ENCODE data around the gene EXOC3.
"Not testable (repeated sequence)": the region's sequence is repeated elsewhere in the genome, so short reads cannot be mapped to it uniquely, and the experiment has no call there.

Gene EXOC3

GRCh38 chr5:410911-411517 is 32.0 kb upstream of the EXOC3 start:
- no peak overlapping the region for H3K9ac ChIP-seq (ENCODE audit: low read depth, low read length)

GRCh38 chr5:411728-412127 is 31.2 kb upstream of the EXOC3 start:
- peaks cover 6% of the 10 kb centered on the region for H3K36me3 ChIP-seq (ENCODE audit: insufficient read depth, low read length)
- no peak overlapping the region for H3K4me2 ChIP-seq (ENCODE audit: low read length)
- H3K27me3 ChIP-seq (ENCODE audit: control insufficient read depth, insufficient read depth, low read length) = no peaks in the 10 kb centered on the region
- H3K4me3 ChIP-seq (ENCODE audit: low read length) = no peak overlapping the region
- no peaks in the 10 kb centered on the region for H3K9me3 ChIP-seq (replicated peaks; ENCODE audit: low read length)
- no peak overlapping the region for H3K9ac ChIP-seq (ENCODE audit: low read depth, low read length)
- H3K4me1 ChIP-seq (ENCODE audit: control insufficient read depth, insufficient read depth, low read length) = peaks cover 20% of the 10 kb centered on the region

More at GRCh38 chr5:410911-411517, 32.0 kb upstream of the EXOC3 start:
- no peak overlapping the region for H3K4me3 ChIP-seq (ENCODE audit: low read length)
- peaks cover 6% of the 10 kb centered on the region for H3K36me3 ChIP-seq (ENCODE audit: insufficient read depth, low read length)
- H3K27me3 ChIP-seq (ENCODE audit: control insufficient read depth, insufficient read depth, low read length) = no peaks in the 10 kb centered on the region
- peaks cover 18% of the 10 kb centered on the region for H3K4me1 ChIP-seq (ENCODE audit: control insufficient read depth, insufficient read depth, low read length)
- H3K4me2 ChIP-seq (ENCODE audit: low read length) = no peak overlapping the region
- H3K9me3 ChIP-seq (replicated peaks; ENCODE audit: low read length) = no peaks in the 10 kb centered on the region

- H3K9me3 ChIP-seq (replicated peaks; ENCODE audit: low read length); H3K4me2 ChIP-seq (ENCODE audit: low read length); H3K27me3 ChIP-seq (ENCODE audit: control insufficient read depth, insufficient read depth, low read length); H3K4me3 ChIP-seq (ENCODE audit: low read length): not testable (repeated sequence)
- H3K4me1 ChIP-seq (ENCODE audit: control insufficient read depth, insufficient read depth, low read length) = peaks cover 25% of the 10 kb centered on the region
- H3K9ac ChIP-seq (ENCODE audit: low read depth, low read length) = peak overlapping the region; percentile 80
- peaks cover 11% of the 10 kb centered on the region for H3K36me3 ChIP-seq (ENCODE audit: insufficient read depth, low read length)
These were observed 27.7 kb upstream of the EXOC3 start for GRCh38 chr5:414991-415927.

GRCh38 chr5:415928-416635 is 26.9 kb upstream of the EXOC3 start:
- Histone ChIP-seq H3K4me1 (ENCODE audit: control insufficient read depth, insufficient read depth, low read length) (peaks cover 25% of the 10 kb centered on the region), H3K9ac (ENCODE audit: low read depth, low read length) (peak overlapping the region; percentile 80), H3K27me3 (ENCODE audit: control insufficient read depth, insufficient read depth, low read length) (no peaks in the 10 kb centered on the region), H3K9me3 (replicated peaks; ENCODE audit: low read length) (no peaks in the 10 kb centered on the region), H3K4me3 (ENCODE audit: low read length) (no peak overlapping the region), H3K4me2 (ENCODE audit: low read length) (no peak overlapping the region), H3K36me3 (ENCODE audit: insufficient read depth, low read length) (peaks cover 20% of the 10 kb centered on the region)

- H3K4me1 ChIP-seq (ENCODE audit: control insufficient read depth, insufficient read depth, low read length) = peaks cover 25% of the 10 kb centered on the region
- H3K36me3 ChIP-seq (ENCODE audit: insufficient read depth, low read length) = peaks cover 25% of the 10 kb centered on the region
- H3K4me3 ChIP-seq (ENCODE audit: low read length) = no peak overlapping the region
These were observed 26.4 kb upstream of the EXOC3 start for GRCh38 chr5:416636-416960.

GRCh38 chr5:417301-418161 is 25.4 kb upstream of the EXOC3 start:
- no peaks in the 10 kb centered on the region for H3K9me3 ChIP-seq (replicated peaks; ENCODE audit: low read length)
- H3K4me3 ChIP-seq (ENCODE audit: low read length) = no peak overlapping the region
- H3K4me2 ChIP-seq (ENCODE audit: low read length) = no peak overlapping the region
- H3K27me3 ChIP-seq (ENCODE audit: control insufficient read depth, insufficient read depth, low read length) = no peaks in the 10 kb centered on the region
- peaks cover 25% of the 10 kb centered on the region for H3K4me1 ChIP-seq (ENCODE audit: control insufficient read depth, insufficient read depth, low read length)
- no peak overlapping the region for H3K9ac ChIP-seq (ENCODE audit: low read depth, low read length)
- H3K36me3 ChIP-seq (ENCODE audit: insufficient read depth, low read length) = peaks cover 20% of the 10 kb centered on the region

More at GRCh38 chr5:416636-416960, 26.4 kb upstream of the EXOC3 start:
- Histone ChIP-seq H3K9me3 (replicated peaks; ENCODE audit: low read length) (no peaks in the 10 kb centered on the region), H3K4me2 (ENCODE audit: low read length) (no peak overlapping the region), H3K27me3 (ENCODE audit: control insufficient read depth, insufficient read depth, low read length) (no peaks in the 10 kb centered on the region), H3K9ac (ENCODE audit: low read depth, low read length) (no peak overlapping the region)

- Histone ChIP-seq H3K4me1 (ENCODE audit: control insufficient read depth, insufficient read depth, low read length) (peaks cover 25% of the 10 kb centered on the region), H3K4me2 (ENCODE audit: low read length) (no peak overlapping the region), H3K9me3 (replicated peaks; ENCODE audit: low read length) (no peaks in the 10 kb centered on the region), H3K4me3 (ENCODE audit: low read length) (no peak overlapping the region), H3K27me3 (ENCODE audit: control insufficient read depth, insufficient read depth, low read length) (no peaks in the 10 kb centered on the region), H3K36me3 (ENCODE audit: insufficient read depth, low read length) (peaks cover 29% of the 10 kb centered on the region), H3K9ac (ENCODE audit: low read depth, low read length) (no peak overlapping the region)
These were observed 24.5 kb upstream of the EXOC3 start for GRCh38 chr5:418162-419121.

- no peaks in the 10 kb centered on the region for H3K9me3 ChIP-seq (replicated peaks; ENCODE audit: low read length)
- H3K27me3 ChIP-seq (ENCODE audit: control insufficient read depth, insufficient read depth, low read length) = no peaks in the 10 kb centered on the region
- no peak overlapping the region for H3K4me3 ChIP-seq (ENCODE audit: low read length)
- H3K4me2 ChIP-seq (ENCODE audit: low read length) = no peak overlapping the region
- no peak overlapping the region for H3K9ac ChIP-seq (ENCODE audit: low read depth, low read length)
- H3K36me3 ChIP-seq (ENCODE audit: insufficient read depth, low read length) = peaks cover 32% of the 10 kb centered on the region
- peaks cover 35% of the 10 kb centered on the region for H3K4me1 ChIP-seq (ENCODE audit: control insufficient read depth, insufficient read depth, low read length)
These were observed 23.0 kb upstream of the EXOC3 start for GRCh38 chr5:419970-420369.

GRCh38 chr5:420632-421286 is 22.2 kb upstream of the EXOC3 start:
- H3K36me3 ChIP-seq (ENCODE audit: insufficient read depth, low read length) = peaks cover 32% of the 10 kb centered on the region
- no peaks in the 10 kb centered on the region for H3K9me3 ChIP-seq (replicated peaks; ENCODE audit: low read length)
- H3K27me3 ChIP-seq (ENCODE audit: control insufficient read depth, insufficient read depth, low read length) = no peaks in the 10 kb centered on the region
- H3K9ac ChIP-seq (ENCODE audit: low read depth, low read length) = no peak overlapping the region
- no peak overlapping the region for H3K4me3 ChIP-seq (ENCODE audit: low read length)
- peaks cover 31% of the 10 kb centered on the region for H3K4me1 ChIP-seq (ENCODE audit: control insufficient read depth, insufficient read depth, low read length)
- no peak overlapping the region for H3K4me2 ChIP-seq (ENCODE audit: low read length)
